Activated CD4-positive, alpha-beta memory T cell treated with anti-CD3 and anti-CD28 coated beads for 36 hours (primary cell): ENCODE data around the gene SBNO2. TPM values are rescaled to one million over a fixed set of nuclear protein-coding genes. Genes with fewer than 3 reads are reported as not detected.
"Not testable (repeated sequence)": the region's sequence is repeated elsewhere in the genome, so short reads cannot be mapped to it uniquely, and the experiment has no call there.

Experiments used
- CTCF ChIA-PET: fragments of 350-600 bp; sonication (Branson Sonifier 250); formaldehyde crosslinking; loops from one replicate; lab custom pipeline; 2021; ENCODE audit warnings: antibody characterized with exemption, inconsistent platforms; lab: Charles Lee
- POLR2A ChIA-PET: fragments of 350-600 bp; sonication (Branson Sonifier 250); formaldehyde crosslinking; loops from one replicate; lab custom pipeline; 2021; ENCODE audit warnings: antibody characterized with exemption; lab: Charles Lee
- DNase-seq: peaks from one replicate; pipeline ENCODE4 v3.0.0-alpha.2; 2020
- H3K27ac Mint-ChIP-seq: one replicate; pipeline ENCODE4 v1.8.0; 2021; ENCODE audit warnings: mixed read lengths
- H3K27me3 Mint-ChIP-seq: one replicate; pipeline ENCODE4 v1.8.0; 2021; ENCODE audit warnings: mixed read lengths
- H3K36me3 Mint-ChIP-seq: one replicate; pipeline ENCODE4 v1.8.0; 2021; ENCODE audit warnings: mixed read lengths
- H3K4me1 Mint-ChIP-seq: one replicate; pipeline ENCODE4 v1.8.0; 2021; ENCODE audit warnings: low read depth, mixed read lengths
- H3K4me3 Mint-ChIP-seq: one replicate; pipeline ENCODE4 v1.8.0; 2021; ENCODE audit warnings: mild to moderate bottlenecking, mixed read lengths
- H3K9me3 Mint-ChIP-seq: one replicate; pipeline ENCODE4 v1.8.0; 2021; ENCODE audit warnings: mixed read lengths
- intact Hi-C: fragments of 100-400 bp; cut with micrococcal nuclease; formaldehyde crosslinking; loops from one replicate; pipeline ENCODE4 v1.15.1; 2023
- total RNA-seq, 2 experiments: library from RNA; stranded (reverse); gene quantifications; one replicate each; pipeline ENCODE4 v1.2.3, GENCODE V29; 2021

The SBNO2 gene
- total RNA-seq, 2 experiments from 2014 or later: 96.9 to 110 TPM

- Mint-ChIP-seq H3K27ac (no peak overlapping the region), H3K27me3 (no peaks in the 10 kb centered on the region), H3K4me1 (peaks cover 14% of the 10 kb centered on the region), H3K9me3 (no peaks in the 10 kb centered on the region), H3K4me3 (no peak overlapping the region), H3K36me3 (peaks cover 7% of the 10 kb centered on the region)
- no peak for DNase-seq
- ChIA-PET CTCF (interaction anchor here (0.6 to 3.4 kb wide), 4 partner anchors 26 to 104 kb away, joined by 3 to 11 read pairs (median 4); no protein-coding TSS in a partner anchor), POLR2A (interaction anchor here (0.7 to 1.9 kb wide), 2 partner anchors 8 to 52 kb away, joined by 3 to 4 read pairs; partner anchors contain the start of gene CIRBP)
- intact Hi-C loops: no loop called here
Observed at GRCh38 chr19:1217366-1217765, 43.3 kb upstream of the SBNO2 start.

- no peak overlapping the region for H3K4me3 Mint-ChIP-seq
- H3K4me1 Mint-ChIP-seq: peaks cover 14% of the 10 kb centered on the region
- H3K36me3 Mint-ChIP-seq: peaks cover 7% of the 10 kb centered on the region
- no peaks in the 10 kb centered on the region for H3K9me3 Mint-ChIP-seq
- intact Hi-C loops: no loop called here
- no peaks in the 10 kb centered on the region for H3K27me3 Mint-ChIP-seq
- ChIA-PET CTCF (interaction anchor here (1.3 to 3.4 kb wide), 3 partner anchors 49 to 103 kb away, joined by 3 to 11 read pairs (median 4); no protein-coding TSS in a partner anchor), POLR2A (interaction anchor here (1.9 kb wide), 1 partner anchor 53 kb away, joined by 4 read pairs; the partner anchor contains the start of gene CIRBP)
- no peak for DNase-seq
- no peak overlapping the region for H3K27ac Mint-ChIP-seq
Observed at GRCh38 chr19:1216756-1217155, 42.7 kb upstream of the SBNO2 start.

- Mint-ChIP-seq H3K9me3 (no peaks in the 10 kb centered on the region), H3K4me1 (peaks cover 25% of the 10 kb centered on the region), H3K27me3 (no peaks in the 10 kb centered on the region), H3K36me3 (peaks cover 13% of the 10 kb centered on the region), H3K4me3 (no peak overlapping the region), H3K27ac (peak overlapping the region; percentile 97)
- DNase-seq: no peak
- POLR2A ChIA-PET: interaction anchor here (1.7 kb wide), 1 partner anchor 194 kb away, joined by 6 read pairs; the partner anchor contains the start of gene RNU6-2
- intact Hi-C loops: no loop called here
- CTCF ChIA-PET: interaction anchor here (1.2 to 3.4 kb wide), 4 partner anchors 10 to 102 kb away, joined by 3 to 11 read pairs (median 6); no protein-coding TSS in a partner anchor
Observed at GRCh38 chr19:1214862-1215731, 41.0 kb upstream of the SBNO2 start.

- ChIA-PET POLR2A (interaction anchor here (0.7 to 1.7 kb wide), 6 partner anchors 11 to 193 kb away, joined by 3 to 6 read pairs (median 3); partner anchors contain the start of genes ABCA7, RNU6-2 and SBNO2), CTCF (interaction anchor here (1.2 to 3.4 kb wide), 4 partner anchors 11 to 101 kb away, joined by 3 to 11 read pairs (median 6); no protein-coding TSS in a partner anchor)
- H3K36me3 Mint-ChIP-seq: peaks cover 16% of the 10 kb centered on the region
- intact Hi-C loops: no loop called here
- peak overlapping the region; percentile 97 for H3K27ac Mint-ChIP-seq
- no peak for DNase-seq
- H3K4me1 Mint-ChIP-seq: peaks cover 29% of the 10 kb centered on the region
- no peaks in the 10 kb centered on the region for H3K9me3 Mint-ChIP-seq
- H3K4me3 Mint-ChIP-seq: peak overlapping the region; percentile 77
- H3K27me3 Mint-ChIP-seq: no peaks in the 10 kb centered on the region
Observed at GRCh38 chr19:1214299-1214861, 40.3 kb upstream of the SBNO2 start.

- Mint-ChIP-seq H3K36me3 (peaks cover 16% of the 10 kb centered on the region), H3K27me3 (no peaks in the 10 kb centered on the region), H3K4me3 (peak overlapping the region; percentile 77), H3K4me1 (peaks cover 29% of the 10 kb centered on the region), H3K9me3 (no peaks in the 10 kb centered on the region), H3K27ac (peak overlapping the region; percentile 97)
- CTCF ChIA-PET: interaction anchor here (0.6 to 3.4 kb wide), 5 partner anchors 12 to 100 kb away, joined by 3 to 11 read pairs (median 5); no protein-coding TSS in a partner anchor
- POLR2A ChIA-PET: interaction anchor here (0.7 to 1.7 kb wide), 6 partner anchors 10 to 192 kb away, joined by 3 to 6 read pairs (median 3); partner anchors contain the start of genes ABCA7, RNU6-2 and SBNO2
- intact Hi-C loops: no loop called here
- DNase-seq: peak; percentile 85
Observed at GRCh38 chr19:1213391-1214286, 39.6 kb upstream of the SBNO2 start.

- DNase-seq: no peak
- CTCF ChIA-PET: interaction anchor here (1.1 to 1.9 kb wide), 2 partner anchors 11 to 99 kb away, joined by 3 to 6 read pairs; no protein-coding TSS in a partner anchor
- H3K27ac Mint-ChIP-seq: peak overlapping the region; percentile 64
- H3K4me1 Mint-ChIP-seq: peaks cover 32% of the 10 kb centered on the region
- H3K27me3 Mint-ChIP-seq: no peaks in the 10 kb centered on the region
- POLR2A ChIA-PET: interaction anchor here (0.6 kb wide), 1 partner anchor 1266 kb away, joined by 4 read pairs; no protein-coding TSS in a partner anchor
- intact Hi-C loops: no loop called here
- H3K36me3 Mint-ChIP-seq: peaks cover 26% of the 10 kb centered on the region
- no peak overlapping the region for H3K4me3 Mint-ChIP-seq
- H3K9me3 Mint-ChIP-seq: no peaks in the 10 kb centered on the region
Observed at GRCh38 chr19:1211494-1212234, 37.6 kb upstream of the SBNO2 start.

GRCh38 chr19:1210227-1210538 lies 36.1 kb upstream of the SBNO2 start:
- no peaks in the 10 kb centered on the region for H3K27me3 Mint-ChIP-seq
- no peak overlapping the region for H3K4me3 Mint-ChIP-seq
- no peak overlapping the region for H3K27ac Mint-ChIP-seq
- intact Hi-C loops: no loop called here
- ChIA-PET CTCF (interaction anchor here (1.3 kb wide), 2 partner anchors 34 to 97 kb away, joined by 3 to 4 read pairs; no protein-coding TSS in a partner anchor), POLR2A (no interaction called here)
- DNase-seq: no peak
- peaks cover 27% of the 10 kb centered on the region for H3K36me3 Mint-ChIP-seq
- H3K9me3 Mint-ChIP-seq: no peaks in the 10 kb centered on the region
- H3K4me1 Mint-ChIP-seq: peaks cover 32% of the 10 kb centered on the region

GRCh38 chr19:1208830-1209229 lies 34.8 kb upstream of the SBNO2 start:
- POLR2A ChIA-PET, H3K27me3 Mint-ChIP-seq, DNase-seq, H3K9me3 Mint-ChIP-seq, intact Hi-C loops, H3K27ac Mint-ChIP-seq: not testable (repeated sequence)
- CTCF ChIA-PET: interaction anchor here (1.3 kb wide), 1 partner anchor 35 kb away, joined by 4 read pairs; no protein-coding TSS in a partner anchor
- peaks cover 31% of the 10 kb centered on the region for H3K4me1 Mint-ChIP-seq
- H3K4me3 Mint-ChIP-seq: peak overlapping the region; percentile 8
- peaks cover 26% of the 10 kb centered on the region for H3K36me3 Mint-ChIP-seq

GRCh38 chr19:1206864-1207450 lies 32.9 kb upstream of the SBNO2 start:
- Mint-ChIP-seq H3K4me3 (peak overlapping the region; percentile 91), H3K9me3 (no peaks in the 10 kb centered on the region), H3K27ac (peak overlapping the region; percentile 81), H3K27me3 (no peaks in the 10 kb centered on the region), H3K4me1 (peaks cover 32% of the 10 kb centered on the region), H3K36me3 (peaks cover 20% of the 10 kb centered on the region)
- peak; percentile 51 for DNase-seq
- ChIA-PET POLR2A (interaction anchor here (1.0 kb wide), 1 partner anchor 94 kb away, joined by 3 read pairs; no protein-coding TSS in a partner anchor), CTCF (no interaction called here)
- intact Hi-C loops: no loop called here

- H3K4me3 Mint-ChIP-seq: peak overlapping the region; percentile 91
- H3K9me3 Mint-ChIP-seq: no peaks in the 10 kb centered on the region
- POLR2A ChIA-PET: interaction anchor here (1.0 kb wide), 1 partner anchor 93 kb away, joined by 3 read pairs; no protein-coding TSS in a partner anchor
- H3K4me1 Mint-ChIP-seq: peaks cover 28% of the 10 kb centered on the region
- H3K27ac Mint-ChIP-seq: peak overlapping the region; percentile 81
- DNase-seq: no peak
- intact Hi-C loops: no loop called here
- CTCF ChIA-PET: no interaction called here
- no peaks in the 10 kb centered on the region for H3K27me3 Mint-ChIP-seq
- peaks cover 17% of the 10 kb centered on the region for H3K36me3 Mint-ChIP-seq
Observed at GRCh38 chr19:1206150-1206863, 32.2 kb upstream of the SBNO2 start.
